ENCODE data around the gene ATM.

GRCh38 chr11:108216988-108217387, 5.9 kb upstream of the ATM start:
- TF ChIP-seq POLR2A (IDR thresholded peaks at IDR 0.05; ENCODE audit: low read depth, low read length): no peak; the same call in 1 of the 2 replicates
- TF ChIP-seq POLR2AphosphoS5 (IDR thresholded peaks at IDR 0.05; ENCODE audit: low read depth, low read length): peak; percentile 46; the same call in 1 of the 2 replicates
- TF ChIP-seq TAF1 (IDR thresholded peaks at IDR 0.05; ENCODE audit: borderline replicate concordance, low read depth, low read length): no peak

Data from GM12892 (cell line).